HepG2 (cell line): ENCODE results near the gene CAPN9. TPM values are rescaled to one million over a fixed set of nuclear protein-coding genes. Genes with fewer than 3 reads are reported as not detected.

ENCODE experiments used
- AGO1 ChIP-seq: fragments of 200-400 bp; formaldehyde crosslinking; IDR thresholded peaks from 2 replicates; pipeline ENCODE4 v1.6.1; 2017; ENCODE audit warnings: mild to moderate bottlenecking, low read depth, low read length, moderate library complexity; ENCODE audit not compliant: poor library complexity, severe bottlenecking
- BORCS8-MEF2B ChIP-seq: sonication (generic); formaldehyde crosslinking; IDR thresholded peaks from 2 replicates; pipeline ENCODE4 v1.8.0; 2022; ENCODE audit warnings: mild to moderate bottlenecking, missing genetic modification reagents
- CHD4 ChIP-seq: fragments of 200-600 bp; sonication (generic); IDR thresholded peaks from 2 replicates; pipeline ENCODE4 v1.7.0; 2017; ENCODE audit warnings: mild to moderate bottlenecking, low read length, borderline replicate concordance
- DR1 ChIP-seq: sonication (generic); formaldehyde crosslinking; IDR thresholded peaks from 2 replicates; pipeline ENCODE4 v1.8.0; 2021; ENCODE audit warnings: mild to moderate bottlenecking, missing genetic modification reagents, inconsistent platforms
- EED ChIP-seq: sonication (generic); formaldehyde crosslinking; IDR thresholded peaks from 2 replicates; pipeline ENCODE4 v1.5.0; 2020; ENCODE audit warnings: mild to moderate bottlenecking, missing genetic modification reagents
- HNRNPH1 ChIP-seq: fragments of 200-400 bp; formaldehyde crosslinking; optimal IDR thresholded peaks from 2 replicates; pipeline ENCODE3; 2017; ENCODE audit warnings: mild to moderate bottlenecking, low read depth, low read length
- JUN ChIP-seq: sonication (generic); formaldehyde crosslinking; IDR thresholded peaks from 2 replicates; pipeline ENCODE4 v1.4.0; 2020; ENCODE audit warnings: mild to moderate bottlenecking, missing genetic modification reagents
- MEIS2 ChIP-seq: sonication (generic); formaldehyde crosslinking; IDR thresholded peaks from 2 replicates; pipeline ENCODE4 v1.9.0; 2021; ENCODE audit warnings: mild to moderate bottlenecking, missing genetic modification reagents
- MYC ChIP-seq: sonication (generic); formaldehyde crosslinking; IDR thresholded peaks from 2 replicates; pipeline ENCODE4 v1.9.0; 2021; ENCODE audit warnings: missing genetic modification reagents, borderline replicate concordance
- NFE2L1 ChIP-seq: sonication (generic); formaldehyde crosslinking; IDR thresholded peaks from 2 replicates; pipeline ENCODE4 v1.4.0; 2020; ENCODE audit warnings: missing genetic modification reagents, mild to moderate bottlenecking, borderline replicate concordance
- SMAD3 ChIP-seq: sonication (generic); formaldehyde crosslinking; IDR thresholded peaks from 2 replicates; pipeline ENCODE4 v1.4.0; 2020; ENCODE audit warnings: missing genetic modification reagents
- SRSF9 ChIP-seq: fragments of 200-400 bp; formaldehyde crosslinking; IDR thresholded peaks from 2 replicates; pipeline ENCODE4 v1.6.1; 2018; ENCODE audit warnings: borderline replicate concordance, mild to moderate bottlenecking, low read depth, low read length; ENCODE audit not compliant: insufficient read depth, poor library complexity, severe bottlenecking
- STAT5B ChIP-seq: sonication (generic); formaldehyde crosslinking; IDR thresholded peaks from 2 replicates; pipeline ENCODE4 v1.4.0; 2020; ENCODE audit warnings: missing genetic modification reagents
- ZFP62 ChIP-seq: sonication (generic); formaldehyde crosslinking; IDR thresholded peaks from 2 replicates; pipeline ENCODE4 v1.4.0; 2020; ENCODE audit warnings: missing genetic modification reagents
- ZFYVE20 ChIP-seq: sonication (generic); formaldehyde crosslinking; IDR thresholded peaks from 2 replicates; pipeline ENCODE4 v1.8.0; 2023; ENCODE audit warnings: low read depth, mild to moderate bottlenecking, moderate library complexity, missing genetic modification reagents, borderline replicate concordance
- ZNF382 ChIP-seq: sonication (generic); formaldehyde crosslinking; IDR thresholded peaks from 2 replicates; pipeline ENCODE4 v1.5.0; 2020; ENCODE audit warnings: missing genetic modification reagents, mild to moderate bottlenecking, borderline replicate concordance
- ZNF562 ChIP-seq: sonication (generic); formaldehyde crosslinking; IDR thresholded peaks from 2 replicates; pipeline ENCODE4 v1.8.0; 2022; ENCODE audit warnings: missing genetic modification reagents, borderline replicate concordance
- ZNF629 ChIP-seq: sonication (generic); formaldehyde crosslinking; conservative IDR thresholded peaks from 2 replicates; pipeline ENCODE4 v1.5.0; 2020; ENCODE audit warnings: missing genetic modification reagents
- ZNF713 ChIP-seq: sonication (generic); formaldehyde crosslinking; IDR thresholded peaks from 2 replicates; pipeline ENCODE4 v1.4.0; 2020; ENCODE audit warnings: mild to moderate bottlenecking, missing genetic modification reagents
- ZNF879 ChIP-seq: sonication (generic); formaldehyde crosslinking; IDR thresholded peaks from 2 replicates; pipeline ENCODE4 v1.8.1; 2023; ENCODE audit warnings: missing genetic modification reagents
- polyA plus RNA-seq, 8 experiments: library from polyadenylated mRNA; depleted of rRNA in 3 of 8; stranded (reverse) in 7 of 8; unstranded in 1 of 8; fragments of >200 nt; fragmentation: Illumina TruSeq in 4 of 8; extraction: Trizol in 4 of 8; gene quantifications; 2 replicates each; pipeline versions ENCODE4 v1.2.1 to v1.2.3, GENCODE V29; 2011 to 2016; ENCODE audit warnings: low read depth in 4 of 8, missing spikeins in 1 of 8, mixed read lengths in 1 of 8; ENCODE audit not compliant: insufficient read depth in 1 of 8
- total RNA-seq, 5 experiments: library from RNA; depleted of rRNA; stranded (reverse); fragments of >200 nt; fragmentation: Illumina TruSeq; extraction: Trizol; gene quantifications; 2 replicates each; pipeline ENCODE4 v1.2.3, GENCODE V29; 2016; ENCODE audit warnings: low read depth in 1 of 5
- TF ChIP-seq, protein P1 (sequence below): sonication (generic); formaldehyde crosslinking; IDR thresholded peaks from 2 replicates; pipeline ENCODE4 v1.8.1; 2023; ENCODE audit warnings: mild to moderate bottlenecking, missing genetic modification reagents, borderline replicate concordance
- TF ChIP-seq, protein P2 (sequence below): sonication (generic); formaldehyde crosslinking; IDR thresholded peaks from 2 replicates; pipeline ENCODE4 v1.4.0; 2020; ENCODE audit warnings: low read depth, mild to moderate bottlenecking, missing genetic modification reagents
- TF ChIP-seq, protein P3 (sequence below): sonication (generic); formaldehyde crosslinking; IDR thresholded peaks from 2 replicates; pipeline ENCODE4 v1.9.0; 2021; ENCODE audit warnings: missing genetic modification reagents, mild to moderate bottlenecking, borderline replicate concordance
- TF ChIP-seq, protein P4 (sequence below): sonication (generic); formaldehyde crosslinking; IDR thresholded peaks from 2 replicates; pipeline ENCODE4 v1.4.0; 2020; ENCODE audit warnings: missing genetic modification reagents, mild to moderate bottlenecking, borderline replicate concordance

Gene CAPN9
- total and polyA plus RNA-seq, 2 of the 13 experiments (the other 11 are each of a cell fraction or from before 2014, with no cell fraction given) = 0.04 to 0.31 TPM

DNA sequence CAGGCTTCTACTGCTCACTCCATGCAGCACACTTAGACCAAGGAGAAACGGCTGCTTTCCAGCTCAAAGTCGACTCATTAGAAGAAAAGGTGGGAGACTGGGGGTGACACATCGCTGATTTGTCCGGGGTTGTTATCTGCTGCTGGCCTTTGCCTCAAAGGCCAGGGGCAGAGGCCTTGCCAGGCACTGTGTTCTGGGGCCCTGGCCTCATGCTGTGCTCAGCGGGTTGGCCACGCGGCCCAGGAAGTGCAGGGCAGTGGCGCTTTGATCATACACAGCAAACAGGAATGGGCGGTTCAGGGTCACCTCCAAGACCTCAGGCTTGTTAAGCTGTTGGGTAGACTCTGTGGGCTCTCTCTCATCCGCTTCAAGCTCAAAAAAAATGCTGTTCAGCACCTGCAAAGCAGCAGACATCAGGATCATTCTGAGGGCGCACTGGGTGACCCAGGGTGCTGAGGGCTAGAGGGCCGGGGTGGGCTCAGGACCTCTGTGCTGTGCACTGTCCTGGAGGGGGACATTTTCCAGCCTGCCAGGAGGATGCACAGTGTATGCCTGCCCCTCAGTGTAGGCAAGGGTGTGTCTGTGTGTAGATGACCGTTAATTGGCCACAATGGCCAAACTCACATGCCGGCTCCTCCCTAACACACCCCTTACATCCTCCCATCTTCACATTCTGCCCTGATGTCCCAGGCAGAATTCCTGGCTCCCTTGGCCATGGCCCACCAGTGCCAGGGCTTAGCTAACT is 44.1 kb upstream of the CAPN9 start (continued):
- no peak for TF ChIP-seq SRSF9
- TF ChIP-seq, protein P1, sequence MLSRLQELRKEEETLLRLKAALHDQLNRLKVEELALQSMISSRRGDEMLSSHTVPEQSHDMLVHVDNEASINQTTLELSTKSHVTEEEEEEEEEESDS (CRISPR knock-in tag) = peak; percentile 62; the same call in 1 of the 2 replicates
- peak; percentile 68; the same call in 1 of the 2 replicates for TF ChIP-seq DR1 (CRISPR knock-in tag)
- TF ChIP-seq ZFYVE20 = peak; percentile 33; the same call in 1 of the 2 replicates
- TF ChIP-seq ZFP62 (CRISPR knock-in tag) = no peak
- no peak for TF ChIP-seq AGO1
- TF ChIP-seq SMAD3 = peak; percentile 82
- TF ChIP-seq STAT5B = no peak; the same call in 1 of the 2 replicates
- TF ChIP-seq MYC (CRISPR knock-in tag) = peak; percentile 99
- no peak for TF ChIP-seq ZNF382 (CRISPR knock-in tag)
- no peak for TF ChIP-seq ZNF879
- TF ChIP-seq MEIS2 = peak; percentile 98
- TF ChIP-seq, protein P2, sequence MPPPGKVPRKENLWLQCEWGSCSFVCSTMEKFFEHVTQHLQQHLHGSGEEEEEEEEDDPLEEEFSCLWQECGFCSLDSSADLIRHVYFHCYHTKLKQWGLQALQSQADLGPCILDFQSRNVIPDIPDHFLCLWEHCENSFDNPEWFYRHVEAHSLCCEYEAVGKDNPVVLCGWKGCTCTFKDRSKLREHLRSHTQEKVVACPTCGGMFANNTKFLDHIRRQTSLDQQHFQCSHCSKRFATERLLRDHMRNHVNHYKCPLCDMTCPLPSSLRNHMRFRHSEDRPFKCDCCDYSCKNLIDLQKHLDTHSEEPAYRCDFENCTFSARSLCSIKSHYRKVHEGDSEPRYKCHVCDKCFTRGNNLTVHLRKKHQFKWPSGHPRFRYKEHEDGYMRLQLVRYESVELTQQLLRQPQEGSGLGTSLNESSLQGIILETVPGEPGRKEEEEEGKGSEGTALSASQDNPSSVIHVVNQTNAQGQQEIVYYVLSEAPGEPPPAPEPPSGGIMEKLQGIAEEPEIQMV (CRISPR knock-in tag) = peak; percentile 74; the same call in 1 of the 2 replicates
- TF ChIP-seq, protein P3, sequence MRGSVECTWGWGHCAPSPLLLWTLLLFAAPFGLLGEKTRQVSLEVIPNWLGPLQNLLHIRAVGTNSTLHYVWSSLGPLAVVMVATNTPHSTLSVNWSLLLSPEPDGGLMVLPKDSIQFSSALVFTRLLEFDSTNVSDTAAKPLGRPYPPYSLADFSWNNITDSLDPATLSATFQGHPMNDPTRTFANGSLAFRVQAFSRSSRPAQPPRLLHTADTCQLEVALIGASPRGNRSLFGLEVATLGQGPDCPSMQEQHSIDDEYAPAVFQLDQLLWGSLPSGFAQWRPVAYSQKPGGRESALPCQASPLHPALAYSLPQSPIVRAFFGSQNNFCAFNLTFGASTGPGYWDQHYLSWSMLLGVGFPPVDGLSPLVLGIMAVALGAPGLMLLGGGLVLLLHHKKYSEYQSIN (CRISPR knock-in tag) = peak; percentile 43; the same call in 1 of the 2 replicates
- TF ChIP-seq, protein P4, sequence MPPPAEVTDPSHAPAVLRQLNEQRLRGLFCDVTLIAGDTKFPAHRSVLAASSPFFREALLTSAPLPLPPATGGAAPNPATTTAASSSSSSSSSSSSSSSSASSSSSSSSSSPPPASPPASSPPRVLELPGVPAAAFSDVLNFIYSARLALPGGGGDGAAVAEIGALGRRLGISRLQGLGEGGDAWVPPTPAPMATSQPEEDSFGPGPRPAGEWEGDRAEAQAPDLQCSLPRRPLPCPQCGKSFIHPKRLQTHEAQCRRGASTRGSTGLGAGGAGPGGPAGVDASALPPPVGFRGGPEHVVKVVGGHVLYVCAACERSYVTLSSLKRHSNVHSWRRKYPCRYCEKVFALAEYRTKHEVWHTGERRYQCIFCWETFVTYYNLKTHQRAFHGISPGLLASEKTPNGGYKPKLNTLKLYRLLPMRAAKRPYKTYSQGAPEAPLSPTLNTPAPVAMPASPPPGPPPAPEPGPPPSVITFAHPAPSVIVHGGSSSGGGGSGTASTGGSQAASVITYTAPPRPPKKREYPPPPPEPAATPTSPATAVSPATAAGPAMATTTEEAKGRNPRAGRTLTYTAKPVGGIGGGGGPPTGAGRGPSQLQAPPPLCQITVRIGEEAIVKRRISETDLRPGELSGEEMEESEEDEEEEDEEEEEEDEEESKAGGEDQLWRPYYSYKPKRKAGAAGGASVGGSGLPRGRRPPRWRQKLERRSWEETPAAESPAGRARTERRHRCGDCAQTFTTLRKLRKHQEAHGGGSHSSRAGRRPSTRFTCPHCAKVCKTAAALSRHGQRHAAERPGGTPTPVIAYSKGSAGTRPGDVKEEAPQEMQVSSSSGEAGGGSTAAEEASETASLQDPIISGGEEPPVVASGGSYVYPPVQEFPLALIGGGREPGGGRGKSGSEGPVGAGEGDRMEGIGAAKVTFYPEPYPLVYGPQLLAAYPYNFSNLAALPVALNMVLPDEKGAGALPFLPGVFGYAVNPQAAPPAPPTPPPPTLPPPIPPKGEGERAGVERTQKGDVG (CRISPR knock-in tag) = peak; percentile 83; the same call in 1 of the 2 replicates
- TF ChIP-seq ZNF713 (CRISPR knock-in tag) = no peak
- TF ChIP-seq CHD4 = no peak
- TF ChIP-seq JUN = peak; percentile 90
- TF ChIP-seq NFE2L1 = no peak
- TF ChIP-seq HNRNPH1 = no peak
- TF ChIP-seq ZNF562 = peak; percentile 47; the same call in 1 of the 2 replicates
- TF ChIP-seq ZNF629 (CRISPR knock-in tag) = peak; percentile 77
- TF ChIP-seq BORCS8-MEF2B (CRISPR knock-in tag) = peak; percentile 97
- no peak; the same call in 1 of the 2 replicates for TF ChIP-seq EED (CRISPR knock-in tag)
